Transverse colon (tissue), 4 donors: ENCODE results near the gene SMCO4. TPM values are rescaled to one million over a fixed set of nuclear protein-coding genes. Genes with fewer than 3 reads are reported as not detected.
A peak's percentile ranks its signal among the peaks of the same experiment; 100 is the strongest.

Experiments
- DNase-seq: peaks from one replicate; pipeline ENCODE4 v3.0.0-alpha.2; 2019
- H3K27ac ChIP-seq, 4 donors: fragments of 200-600 bp; sonication (generic); 2 replicates each; pipeline ENCODE4 v1.5.1; 2016 to 2018; ENCODE audit warnings: inconsistent platforms in 4 of 4
- H3K27me3 ChIP-seq: fragments of 200-600 bp; sonication (generic); 2 replicates; pipeline ENCODE4 v1.5.1; 2017; ENCODE audit warnings: inconsistent platforms
- H3K36me3 ChIP-seq, 4 donors: fragments of 200-600 bp; sonication (generic); 2 replicates each; pipeline ENCODE4 v1.5.1; 2017 to 2019; ENCODE audit warnings: inconsistent platforms in 4 of 4
- H3K4me1 ChIP-seq, 4 donors: fragments of 200-600 bp; sonication (generic); 2 replicates each; pipeline ENCODE4 v1.5.1; 2017 to 2020; ENCODE audit warnings: inconsistent platforms in 4 of 4
- H3K4me3 ChIP-seq, 4 donors: fragments of 200-600 bp; sonication (generic); 1 replicate in 1 of 4; 2 replicates in 3 of 4; pipeline versions ENCODE4 v1.5.1 to v1.6.1; 2017 to 2019; ENCODE audit warnings: inconsistent platforms in 4 of 4
- H3K9me3 ChIP-seq, 2 donors: fragments of 200-600 bp; sonication (generic); 2 replicates each; pipeline ENCODE4 v1.5.1; 2017 to 2019; ENCODE audit warnings: inconsistent platforms in 2 of 2
- CTCF ChIP-seq, 5 experiments: fragments of 200-600 bp in 3 of 5; fragments of 450-650 bp in 2 of 5; sonication (generic) in 3 of 5; IDR thresholded peaks; 1 replicate in 2 of 5; 2 replicates in 3 of 5; pipeline ENCODE4 v1.5.1; 2016 to 2017; ENCODE audit warnings: antibody characterized with exemption in 5 of 5, inconsistent platforms in 3 of 5, mild to moderate bottlenecking in 2 of 5, moderate library complexity in 1 of 5
- EP300 ChIP-seq: sonication (generic); formaldehyde crosslinking; IDR thresholded peaks from one replicate; pipeline ENCODE4 v1.6.1; 2017; ENCODE audit warnings: antibody characterized with exemption, low read depth
- POLR2A ChIP-seq: fragments of 450-650 bp; IDR thresholded peaks from one replicate; pipeline ENCODE4 v1.6.1; 2016; ENCODE audit warnings: antibody characterized with exemption, mild to moderate bottlenecking, moderate library complexity
- POLR2AphosphoS5 ChIP-seq, 3 donors: sonication (generic); formaldehyde crosslinking; IDR thresholded peaks; one replicate each; pipeline ENCODE4 v1.6.1; 2016; ENCODE audit warnings: antibody characterized with exemption in 3 of 3
- WGBS, 2 donors: methylation state at CpG; one replicate each; pipeline ENCODE4 v1.1.5; 2018; ENCODE audit warnings: low coverage in 1 of 2; 5-methylcytosine and 5-hydroxymethylcytosine counted together
- in situ Hi-C, 4 donors: fragments of 200-750 bp; cut with MboI; loops; one replicate each; pipeline versions ENCODE4 v1.15.0 to v1.15.1; 2017; ENCODE audit warnings: low sequenced_read_pairs in 3 of 4, low pct_ligation_motif_present in 1 of 4, low pct_unique_long_range_greater_than_20kb in 1 of 4
- intact Hi-C: fragments of 100-400 bp; cut with DNase I; formaldehyde crosslinking; loops from one replicate; pipeline ENCODE4 v1.15.1; 2023; ENCODE audit warnings: low total_unique reads
- total RNA-seq, 4 donors: library from RNA; depleted of rRNA; stranded (reverse); fragments of >200 nt; gene quantifications; one replicate each; pipeline ENCODE4 v1.1.0, GENCODE V29; 2016

SMCO4 gene
- total RNA-seq, 4 donors from 2014 or later = 33.3 to 80.4 (median 37.0) TPM; not detected in 1

- in situ Hi-C loops (no loop called here), intact Hi-C loops (no loop called here)
- Histone ChIP-seq H3K36me3 (no peaks in the 10 kb centered on the region), H3K4me1 (peaks cover 0 to 19% (median 11%) of the 10 kb centered on the region in 4 donors), H3K4me3 (no peak overlapping the region), H3K9me3 (no peaks in the 10 kb centered on the region), H3K27me3 (no peaks in the 10 kb centered on the region), H3K27ac (no peak overlapping the region)
- no peak for DNase-seq
- 73 to 79% methylated on average over 5 of the region's 5 CpGs for WGBS, 2 donors
- TF ChIP-seq EP300 = no peak
- no peak for TF ChIP-seq CTCF (IDR thresholded peaks at IDR 0.05)
These were observed 51.2 kb downstream of the SMCO4 start for GRCh38 chr11:93491973-93492372.

DNA sequence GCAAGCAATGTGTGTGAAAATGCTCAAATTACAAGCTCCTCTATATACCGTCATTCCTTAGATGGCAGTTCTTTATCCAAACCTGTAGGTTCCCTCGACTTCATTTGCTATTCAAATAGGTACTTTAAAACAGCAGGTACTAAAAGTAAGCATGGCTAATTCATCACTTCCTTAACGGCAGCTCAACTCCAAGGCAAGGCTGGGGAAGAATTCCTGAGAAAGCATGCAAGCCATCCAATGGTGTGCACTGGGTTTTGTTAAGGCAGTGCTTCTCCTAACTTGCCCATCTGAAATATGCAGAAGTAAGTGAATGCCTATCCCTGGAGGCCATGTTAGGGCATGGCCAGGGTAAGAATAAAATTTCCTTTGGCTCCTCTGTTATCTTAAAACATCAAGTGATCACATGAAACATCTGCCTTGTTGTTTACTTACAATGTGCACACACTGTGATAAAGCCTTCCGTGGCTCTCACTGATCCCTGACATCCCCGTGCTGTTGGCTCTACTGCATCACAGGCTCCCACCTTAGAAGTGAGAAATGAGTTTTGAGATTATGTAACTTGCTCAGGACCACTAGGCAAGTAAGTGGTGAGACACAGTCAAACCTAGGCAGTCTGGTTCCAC, 52.1 kb downstream of the SMCO4 start:
- no peak overlapping the region for H3K4me3 ChIP-seq
- DNase-seq = no peak
- 53 to 67% methylated on average over 4 to 5 of the region's 5 CpGs for WGBS, 2 donors
- H3K27ac ChIP-seq = no peak overlapping the region
- no peaks in the 10 kb centered on the region for H3K9me3 ChIP-seq
- intact Hi-C loops = no loop called here
- H3K27me3 ChIP-seq = no peaks in the 10 kb centered on the region
- in situ Hi-C loops = no loop called here
- H3K4me1 ChIP-seq = peaks cover 0 to 25% (median 14%) of the 10 kb centered on the region in 4 donors
- TF ChIP-seq EP300 (no peak), POLR2AphosphoS5 (IDR thresholded peaks at IDR 0.05) (no peak), POLR2A (no peak), CTCF (IDR thresholded peaks at IDR 0.05) (no peak)
- no peaks in the 10 kb centered on the region for H3K36me3 ChIP-seq

GRCh38 chr11:93489841-93490240, 53.4 kb downstream of the SMCO4 start:
- no peak overlapping the region for H3K4me3 ChIP-seq
- TF ChIP-seq CTCF (IDR thresholded peaks at IDR 0.05) (no peak), POLR2A (no peak)
- 75 to 86% methylated on average over 3 of the region's 3 CpGs for WGBS, 2 donors
- no peak for DNase-seq
- H3K27me3 ChIP-seq = no peaks in the 10 kb centered on the region
- no peaks in the 10 kb centered on the region for H3K36me3 ChIP-seq
- H3K4me1 ChIP-seq = peaks cover 0 to 31% (median 14%) of the 10 kb centered on the region in 4 donors
- no peaks in the 10 kb centered on the region for H3K9me3 ChIP-seq
- in situ Hi-C loops = no loop called here
- intact Hi-C loops = no loop called here
- H3K27ac ChIP-seq = no peak overlapping the region

DNA sequence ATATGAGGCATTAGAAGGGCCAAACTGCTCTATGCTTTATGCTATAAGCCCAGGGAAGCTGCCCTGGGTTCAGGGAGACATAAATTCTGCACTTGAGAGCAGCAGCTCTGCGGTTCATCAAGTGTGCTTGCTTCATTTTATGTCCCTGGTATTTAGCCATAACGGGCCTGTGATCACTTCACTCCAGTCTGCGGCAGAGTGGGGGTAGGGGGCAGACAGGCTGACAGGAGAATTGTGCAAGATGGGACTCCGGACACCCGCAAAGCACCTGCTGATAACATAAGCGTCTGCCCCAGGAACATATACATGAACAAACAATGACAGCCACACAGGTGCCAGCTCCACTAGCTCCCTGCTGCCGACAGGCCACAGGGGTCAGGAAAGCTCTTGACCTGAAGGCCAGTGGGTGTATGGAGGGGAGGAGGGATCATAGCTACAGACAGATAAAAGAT, 56.1 kb downstream of the SMCO4 start:
- Histone ChIP-seq H3K9me3 (no peaks in the 10 kb centered on the region), H3K36me3 (no peaks in the 10 kb centered on the region), H3K27me3 (no peaks in the 10 kb centered on the region), H3K27ac (no peak overlapping the region), H3K4me3 (no peak overlapping the region), H3K4me1 (peaks cover 0 to 27% (median 8%) of the 10 kb centered on the region in 4 donors)
- DNase-seq = no peak
- no peak for TF ChIP-seq POLR2A
- peak in 2 of 3 donors; percentile 52 to 74 for TF ChIP-seq POLR2AphosphoS5 (IDR thresholded peaks at IDR 0.05)
- in situ Hi-C loops = no loop called here
- intact Hi-C loops = no loop called here
- WGBS, 2 donors = 44% methylated on average over 7 of the region's 7 CpGs; no CpG with 5 or more reads in 1 of the 2 donors

GRCh38 chr11:93485983-93486382, 57.2 kb downstream of the SMCO4 start:
- peaks cover 0 to 35% (median 15%) of the 10 kb centered on the region in 4 donors for H3K4me1 ChIP-seq
- intact Hi-C loops = no loop called here
- H3K9me3 ChIP-seq = no peaks in the 10 kb centered on the region
- H3K4me3 ChIP-seq = no peak overlapping the region
- H3K27ac ChIP-seq = no peak overlapping the region
- no peak for DNase-seq
- TF ChIP-seq EP300 = no peak
- TF ChIP-seq POLR2A = no peak
- no peak for TF ChIP-seq POLR2AphosphoS5 (IDR thresholded peaks at IDR 0.05)
- TF ChIP-seq CTCF (IDR thresholded peaks at IDR 0.05) = no peak
- H3K27me3 ChIP-seq = no peaks in the 10 kb centered on the region
- in situ Hi-C loops = no loop called here
- no peaks in the 10 kb centered on the region for H3K36me3 ChIP-seq
- WGBS, 2 donors = 77% methylated on average over 2 of the region's 2 CpGs; no CpG with 5 or more reads in 1 of the 2 donors
